Kasumi-1 (cell line): ENCODE measurements around the gene SPOCD1.

Experiments used
- DNase-seq, 2 experiments: peaks; one replicate each; lab custom pipeline; 2025; lab: John Stamatoyannopoulos, UW

Gene SPOCD1

DNA sequence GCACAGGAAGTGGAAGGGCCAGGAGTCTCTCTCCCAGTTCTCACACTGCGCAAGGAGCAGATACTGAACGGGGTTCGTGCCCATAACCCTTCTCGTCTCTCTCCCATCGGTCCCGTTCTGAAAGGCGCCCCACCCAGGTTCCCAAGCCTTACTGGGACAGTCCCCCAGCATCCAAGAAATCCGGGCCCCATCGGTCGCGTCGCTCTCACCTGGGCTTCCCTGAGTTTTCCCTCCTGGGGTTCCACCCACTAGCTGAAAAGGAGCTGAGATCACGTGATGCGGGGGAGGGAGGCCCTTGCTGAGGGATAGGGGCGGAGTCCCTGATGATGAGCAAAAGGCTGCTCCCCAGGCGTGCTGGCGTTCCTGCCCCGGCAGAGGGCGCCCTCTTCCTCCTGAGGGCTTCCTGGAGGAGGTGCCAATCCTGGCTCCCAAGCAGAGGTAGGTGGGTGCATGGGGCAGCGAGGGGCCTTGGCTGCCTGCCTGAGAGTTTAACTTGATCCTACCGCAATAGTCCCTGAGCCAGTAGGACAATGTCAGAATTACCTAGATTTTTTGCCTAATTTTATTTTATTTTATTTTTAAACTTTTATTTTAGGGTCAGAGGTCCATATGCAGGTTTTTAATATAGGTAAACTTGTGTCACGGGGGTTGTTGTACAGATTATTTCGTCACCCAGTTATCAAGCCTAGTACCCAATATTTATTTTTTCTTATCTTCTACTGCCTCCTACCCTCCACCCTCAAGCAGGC lies at the start of gene SPOCD1:
TSS of gene SPOCD1 (minus strand) at position 271 of the 749 bp plus-strand sequence. CDS start 689 bp downstream, outside the sequence.
- DNase-seq: peak; percentile 47

DNA sequence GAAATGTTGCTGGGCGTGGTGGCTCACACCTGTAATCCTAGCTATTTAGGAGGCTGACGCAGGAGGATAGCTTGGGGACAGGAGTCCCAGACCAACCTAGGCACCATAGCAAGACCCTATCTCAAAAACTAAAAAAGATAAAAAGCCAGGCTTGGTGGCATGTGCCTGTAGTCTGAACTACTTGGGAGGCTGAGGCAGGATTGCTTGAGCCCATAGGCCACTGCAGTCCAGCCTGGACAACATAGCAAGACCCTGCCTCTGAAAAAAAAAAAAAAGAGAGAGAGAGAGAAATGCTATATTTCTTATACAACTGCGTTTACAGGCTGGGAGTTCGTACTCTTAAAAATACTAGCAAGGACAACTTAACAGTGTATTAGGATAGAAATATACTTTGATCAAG lies 46.2 kb upstream of the SPOCD1 start:
- no peak for DNase-seq

DNA sequence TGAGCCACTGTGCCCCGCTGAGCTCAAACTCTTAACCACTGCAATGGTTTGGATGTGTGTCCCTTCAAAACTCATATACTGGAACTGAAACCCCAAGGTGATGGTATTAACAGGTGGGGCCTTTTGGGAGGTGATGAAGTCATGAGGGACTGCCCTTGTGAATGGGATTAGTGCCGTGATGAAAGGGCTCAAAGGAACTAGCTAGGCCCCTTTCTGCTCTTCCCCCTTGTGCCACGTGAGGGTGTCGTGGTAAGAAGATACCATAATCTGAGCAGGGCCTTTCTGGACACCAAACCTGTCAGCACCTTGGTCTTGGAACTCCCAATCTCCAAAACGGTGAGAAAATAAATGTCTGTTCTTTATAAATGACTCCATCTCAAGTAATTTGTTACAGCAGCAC lies 45.5 kb upstream of the SPOCD1 start:
- no peak for DNase-seq

DNA sequence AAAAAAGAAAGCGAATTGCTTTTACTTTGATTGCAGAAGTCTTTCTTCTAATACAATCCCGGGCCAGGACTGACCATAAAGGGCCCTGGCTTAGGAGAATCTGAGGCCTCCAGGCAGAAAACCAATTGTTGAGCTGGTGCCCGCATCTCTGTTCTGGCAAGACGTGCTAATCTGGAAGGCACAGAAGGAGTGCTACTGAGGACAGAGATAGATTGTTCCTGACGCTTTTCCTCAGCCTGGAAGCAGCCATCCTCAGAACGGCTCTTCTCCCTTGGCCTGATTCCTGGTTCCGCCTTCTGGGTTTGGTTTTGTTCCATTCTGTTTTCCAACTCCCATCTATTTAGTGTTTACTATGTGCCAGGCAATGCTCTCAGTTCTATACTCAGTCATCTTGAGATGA lies 44.8 kb upstream of the SPOCD1 start:
- DNase-seq: no peak

DNA sequence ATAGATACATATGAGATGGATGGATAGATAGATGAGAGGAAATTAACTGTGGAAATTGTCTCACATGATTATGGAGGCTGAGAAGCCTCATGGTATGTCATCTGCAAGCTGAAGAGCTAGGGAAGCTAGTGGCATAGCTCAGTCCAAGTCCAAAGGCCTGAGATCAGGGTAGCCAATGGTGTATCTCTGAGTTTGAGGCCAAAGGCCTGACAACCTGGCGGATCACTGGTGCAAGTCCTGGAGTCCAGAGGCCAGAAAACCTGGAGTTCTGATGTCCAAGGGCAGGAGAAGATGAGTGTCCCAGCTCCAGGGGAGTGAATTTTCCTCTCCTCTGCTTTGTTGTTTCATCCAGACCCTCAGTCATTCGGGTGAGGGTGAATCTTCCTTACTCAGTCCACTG lies 43.9 kb upstream of the SPOCD1 start:
- DNase-seq: no peak

DNA sequence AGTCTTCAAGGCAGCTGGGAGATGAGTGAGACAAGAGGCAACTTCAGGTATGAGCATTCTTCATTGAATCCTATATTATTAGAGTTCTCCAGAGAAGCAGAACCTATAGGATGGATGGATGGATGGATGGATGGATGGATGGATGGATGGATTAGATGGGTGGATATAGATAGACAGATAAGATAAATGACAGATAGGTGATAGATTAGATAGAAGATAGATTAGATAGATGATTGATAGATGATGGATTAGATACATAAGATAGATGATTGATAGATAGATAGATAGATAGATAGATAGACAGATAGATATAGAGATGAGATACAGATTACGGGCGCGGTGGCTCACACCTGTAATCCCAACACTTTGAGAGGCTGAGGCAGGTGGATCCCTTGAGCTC lies 43.2 kb upstream of the SPOCD1 start:
- DNase-seq: no peak

DNA sequence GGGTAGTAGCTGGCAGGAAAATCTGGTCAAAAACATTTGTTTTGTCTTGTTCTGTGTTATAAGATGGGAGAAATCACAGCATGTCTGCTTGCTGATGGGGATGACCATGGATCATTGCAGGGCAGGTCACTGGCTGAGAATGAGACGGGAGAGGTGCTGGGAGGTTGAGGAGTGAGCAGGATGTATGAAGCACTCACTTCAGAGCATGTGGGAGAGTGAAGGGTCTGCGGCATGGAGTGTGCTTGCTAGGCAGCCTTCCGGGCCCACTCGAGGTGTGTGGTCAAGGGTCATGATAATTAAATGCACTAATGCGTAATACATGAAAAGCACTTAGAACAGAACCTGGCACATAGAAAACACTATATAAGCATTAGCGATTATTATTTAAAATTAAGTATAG lies 42.0 kb upstream of the SPOCD1 start:
- DNase-seq: no peak

DNA sequence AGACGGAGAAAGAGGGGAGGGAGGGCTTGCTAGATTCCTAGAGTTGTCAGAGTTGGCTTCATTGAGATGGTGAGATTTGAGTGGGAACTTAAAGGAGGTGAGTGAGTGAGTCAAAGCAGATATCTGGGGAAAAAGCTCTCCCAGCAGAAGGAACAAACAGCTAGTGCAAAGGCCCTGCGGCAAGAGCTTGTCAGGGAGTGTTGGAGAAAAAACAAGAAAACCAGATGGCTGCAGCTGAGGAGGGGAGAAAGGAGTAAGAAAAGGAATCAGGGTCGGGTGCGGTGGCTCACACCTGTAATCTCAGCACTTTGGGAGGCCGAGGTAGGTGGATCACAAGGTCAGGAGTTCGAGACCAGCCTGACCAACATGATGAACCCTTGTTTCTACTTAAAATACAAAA lies 40.3 kb upstream of the SPOCD1 start:
- no peak for DNase-seq

DNA sequence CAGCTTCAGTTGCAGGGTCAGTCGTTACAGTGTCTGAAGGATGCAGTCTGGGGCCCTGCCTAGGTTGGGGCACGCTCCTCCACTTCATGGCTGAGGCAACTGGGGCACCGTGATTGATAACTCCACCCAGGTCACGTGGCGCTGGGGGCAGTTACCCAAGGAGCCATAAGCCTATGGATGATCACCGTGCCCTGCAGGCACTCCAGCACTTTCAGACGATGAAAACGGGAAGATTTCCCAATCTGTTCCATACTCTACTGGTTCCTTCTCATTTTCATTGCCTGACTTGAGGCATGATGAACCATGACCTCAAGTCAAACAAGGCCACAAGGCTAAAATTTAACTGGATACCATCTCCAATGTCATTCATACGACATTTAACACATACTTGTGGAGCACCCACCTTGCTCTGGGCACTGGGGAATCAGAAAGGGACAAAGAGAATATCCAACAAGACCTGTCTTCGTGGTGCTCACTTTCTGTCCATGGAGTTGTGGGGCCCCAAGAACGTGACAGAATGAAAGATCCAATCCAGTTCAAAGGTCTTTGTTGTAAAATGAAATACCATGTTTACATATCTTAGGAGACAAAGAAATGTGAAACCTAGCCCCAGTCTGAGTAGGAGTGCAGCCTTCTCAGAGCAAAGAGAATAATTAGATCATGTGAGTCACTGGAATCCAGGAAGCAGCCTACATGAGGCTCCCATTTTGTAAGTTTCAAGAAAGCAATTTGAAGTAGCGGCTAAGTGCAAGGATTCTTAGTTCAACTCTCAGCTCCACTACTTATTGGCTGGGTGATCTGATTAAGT lies 39.4 kb upstream of the SPOCD1 start:
- DNase-seq: no peak

DNA sequence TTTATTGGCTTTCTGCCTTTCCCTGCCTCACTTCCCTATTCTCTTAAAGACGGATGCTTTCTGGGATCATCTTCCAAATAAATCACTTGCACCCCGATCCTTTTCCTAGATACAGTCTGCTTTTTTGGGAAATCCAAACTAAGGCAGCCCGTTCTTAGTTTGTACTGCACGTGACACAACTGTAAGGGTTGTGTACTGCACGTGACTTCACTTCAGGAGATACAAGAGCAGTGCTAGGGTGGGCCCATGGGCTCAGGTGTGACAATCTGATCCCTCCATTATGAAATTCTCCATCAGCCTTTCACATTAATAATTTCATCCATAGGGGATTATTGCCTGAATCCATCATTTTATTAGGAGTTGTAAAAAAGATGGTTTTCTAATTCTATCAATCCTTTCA lies 33.8 kb upstream of the SPOCD1 start:
- no peak for DNase-seq

DNA sequence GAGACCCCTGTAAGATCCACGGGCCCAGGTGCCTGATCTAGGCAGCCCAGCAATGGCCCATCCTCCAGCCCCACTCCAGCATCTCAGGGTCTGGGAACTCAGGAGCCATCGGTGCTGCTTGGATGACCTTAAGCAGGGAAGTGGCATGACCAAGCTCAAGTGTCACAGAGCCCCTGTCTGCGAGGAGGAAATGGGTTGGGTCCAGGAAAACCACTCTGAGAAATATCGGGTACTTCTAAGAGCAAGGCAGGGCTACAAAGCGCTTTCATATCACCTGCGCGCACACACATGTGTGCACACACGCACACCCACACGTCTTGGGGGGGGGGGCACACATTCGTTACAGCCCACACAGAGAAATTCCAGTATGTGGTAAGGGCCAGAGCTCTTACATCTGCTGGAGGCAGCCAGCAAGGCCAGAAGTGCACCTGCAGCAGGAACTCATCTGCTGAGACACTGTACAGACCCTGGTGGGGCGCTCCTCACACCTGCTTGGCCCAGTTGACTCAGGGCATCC lies 32.6 kb upstream of the SPOCD1 start:
- no peak for DNase-seq

DNA sequence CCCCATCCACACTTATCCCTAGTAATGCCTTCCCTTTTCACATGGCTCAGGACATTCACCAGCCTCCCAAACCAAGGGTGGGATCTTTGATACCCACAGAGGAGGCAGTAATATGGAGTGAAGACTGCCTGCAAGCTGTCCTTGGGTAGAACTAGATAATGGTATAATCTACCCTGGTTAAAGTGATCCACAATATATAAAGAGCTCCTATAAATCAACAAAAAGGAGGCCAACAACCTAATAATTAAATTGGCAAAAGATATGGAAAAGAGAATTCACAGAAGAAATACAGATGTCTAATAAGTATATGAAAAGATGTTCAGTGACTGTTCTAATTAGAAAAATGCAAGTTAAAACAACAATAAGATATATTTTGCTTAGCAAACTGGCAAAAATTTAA lies 30.7 kb upstream of the SPOCD1 start:
- no peak for DNase-seq

DNA sequence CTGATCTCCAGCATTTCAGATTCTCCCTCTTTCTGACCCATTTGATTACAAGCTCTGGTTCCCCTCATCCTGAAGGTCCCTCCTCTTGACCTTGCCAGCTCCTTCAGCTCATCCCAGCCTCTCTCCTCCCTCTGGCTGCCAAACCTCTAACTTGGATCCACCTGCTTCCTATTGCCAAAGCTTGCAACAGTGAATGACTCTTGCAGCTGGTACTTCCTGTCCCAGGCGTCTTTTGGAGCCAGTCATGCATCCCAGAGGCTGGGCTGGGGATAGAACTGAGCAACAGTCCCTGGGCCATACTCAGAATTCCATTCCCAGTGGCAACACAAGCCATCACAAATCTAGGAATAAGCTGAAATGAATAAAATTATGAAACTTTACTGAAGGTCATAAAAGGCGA lies 27.7 kb upstream of the SPOCD1 start:
- peak; percentile 12 to 24 for DNase-seq

DNA sequence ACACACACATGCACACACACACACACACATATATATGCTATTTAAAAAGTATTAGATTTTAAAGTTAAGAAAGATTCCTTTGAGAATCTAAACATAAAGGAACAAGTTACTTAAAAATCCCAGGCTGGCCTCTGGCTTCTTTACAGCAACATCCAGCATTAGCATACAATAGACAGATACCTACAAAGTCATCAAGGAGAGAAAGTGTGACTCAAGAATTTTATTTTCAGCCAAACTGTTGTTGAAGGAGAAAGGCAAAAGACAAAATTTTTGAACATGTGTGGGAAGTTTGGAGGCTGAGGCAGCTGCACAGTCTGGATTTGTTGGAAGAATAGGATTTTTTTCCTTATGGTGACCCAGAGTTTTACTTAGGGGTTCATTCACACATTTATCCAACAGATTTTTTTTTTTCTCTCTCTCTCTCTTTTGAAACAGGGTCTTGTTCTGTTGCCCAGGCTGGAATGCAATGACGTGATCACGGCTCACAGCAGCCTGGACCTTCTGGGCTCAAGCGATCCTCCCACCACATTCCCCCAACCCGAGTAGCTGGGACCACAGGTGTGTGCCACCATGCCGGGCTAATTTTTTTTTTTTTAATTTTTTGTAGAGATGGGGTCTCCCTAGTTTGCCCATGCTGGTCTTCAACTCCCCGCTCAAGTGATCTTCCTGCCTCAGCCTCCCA lies 24.0 kb upstream of the SPOCD1 start:
- no peak for DNase-seq

DNA sequence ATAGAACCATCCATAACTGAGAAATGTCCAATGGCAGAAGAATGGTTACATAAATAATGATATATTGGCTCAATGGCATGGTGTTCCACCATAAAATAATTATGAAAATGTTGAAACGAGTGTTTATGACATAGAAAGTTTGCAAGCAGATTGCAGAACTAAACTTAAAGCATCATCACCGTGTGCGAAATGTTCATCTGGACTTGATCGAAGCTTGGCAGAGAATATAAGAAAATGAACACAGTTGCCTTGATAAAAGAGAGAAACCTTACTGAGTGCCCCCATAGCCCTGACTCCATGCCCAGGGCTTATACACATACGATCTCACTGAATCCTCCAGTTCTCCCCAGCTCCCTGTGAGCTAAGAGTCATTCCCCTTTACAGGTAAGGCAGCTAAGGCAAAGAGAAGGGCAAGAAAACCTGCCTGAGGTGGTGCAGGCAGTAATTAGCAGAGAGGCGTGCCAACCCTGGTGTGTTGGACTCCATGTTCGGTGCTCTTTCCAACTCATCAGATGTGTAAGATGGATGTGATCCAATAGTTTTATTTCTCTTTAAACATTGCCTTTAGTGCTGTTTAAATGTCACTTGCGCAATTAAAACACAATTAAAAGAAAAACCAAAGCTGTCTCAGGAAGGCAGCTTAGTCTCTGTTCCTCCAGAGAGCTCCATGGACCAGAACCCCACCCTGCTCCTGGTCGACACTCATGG lies 21.8 kb upstream of the SPOCD1 start:
- DNase-seq: no peak

DNA sequence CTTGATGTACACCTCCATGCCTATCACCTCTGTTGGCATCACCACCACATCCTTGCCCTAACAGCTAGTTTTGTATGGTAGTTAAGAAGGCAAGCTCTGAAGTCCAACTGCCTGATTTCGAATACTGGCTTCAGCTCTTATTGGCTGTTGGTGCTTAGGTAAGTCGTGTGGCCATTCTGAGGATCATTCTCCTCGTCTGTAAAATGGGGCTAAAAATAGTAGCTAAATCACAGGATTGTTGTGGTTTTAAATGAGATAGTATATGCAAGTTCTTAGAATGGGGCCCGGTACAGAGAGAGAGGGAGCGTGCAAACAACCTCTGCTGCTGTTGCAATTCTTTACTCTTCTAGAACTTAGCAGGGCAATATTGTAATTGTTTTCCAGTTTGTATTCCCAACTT lies 20.8 kb upstream of the SPOCD1 start:
- no peak for DNase-seq

DNA sequence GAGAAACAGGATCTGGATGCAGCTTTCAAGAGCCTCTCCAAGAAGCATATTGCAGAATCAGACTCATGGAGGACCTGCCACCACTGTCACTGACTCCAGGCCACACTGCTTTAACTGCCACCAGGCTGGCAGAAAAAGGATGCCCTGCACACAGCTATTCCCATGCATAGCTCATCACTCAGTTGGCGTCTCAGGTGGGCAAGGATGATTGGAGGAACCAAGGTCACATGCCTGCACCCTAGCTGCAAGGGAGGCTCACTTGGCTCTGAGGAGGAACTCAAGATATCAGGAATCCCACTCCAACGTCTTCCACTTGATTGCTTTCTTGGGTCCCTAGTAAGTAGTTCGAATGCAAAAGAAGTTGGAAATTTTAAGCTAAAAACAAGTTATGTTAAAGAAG lies 19.6 kb upstream of the SPOCD1 start:
- DNase-seq: no peak

DNA sequence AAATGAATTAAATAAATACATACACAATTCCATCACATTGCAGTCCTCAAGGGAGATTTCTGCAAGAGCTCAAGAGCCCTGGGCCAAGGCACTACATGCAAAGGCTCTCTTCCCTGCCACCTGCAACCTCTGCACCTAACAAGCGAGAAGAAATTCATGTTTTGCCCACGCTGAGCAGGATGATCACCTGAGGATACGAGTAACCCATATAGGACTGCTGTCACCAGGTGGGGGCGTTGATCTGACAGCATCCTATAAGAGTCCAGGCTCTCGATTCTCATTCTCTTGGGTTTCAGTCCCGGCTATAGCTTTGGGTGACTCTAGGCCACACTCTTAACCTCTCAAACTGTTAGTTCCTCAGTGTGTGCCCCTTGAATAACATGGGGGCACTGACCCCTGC lies 18.7 kb upstream of the SPOCD1 start:
- no peak for DNase-seq

DNA sequence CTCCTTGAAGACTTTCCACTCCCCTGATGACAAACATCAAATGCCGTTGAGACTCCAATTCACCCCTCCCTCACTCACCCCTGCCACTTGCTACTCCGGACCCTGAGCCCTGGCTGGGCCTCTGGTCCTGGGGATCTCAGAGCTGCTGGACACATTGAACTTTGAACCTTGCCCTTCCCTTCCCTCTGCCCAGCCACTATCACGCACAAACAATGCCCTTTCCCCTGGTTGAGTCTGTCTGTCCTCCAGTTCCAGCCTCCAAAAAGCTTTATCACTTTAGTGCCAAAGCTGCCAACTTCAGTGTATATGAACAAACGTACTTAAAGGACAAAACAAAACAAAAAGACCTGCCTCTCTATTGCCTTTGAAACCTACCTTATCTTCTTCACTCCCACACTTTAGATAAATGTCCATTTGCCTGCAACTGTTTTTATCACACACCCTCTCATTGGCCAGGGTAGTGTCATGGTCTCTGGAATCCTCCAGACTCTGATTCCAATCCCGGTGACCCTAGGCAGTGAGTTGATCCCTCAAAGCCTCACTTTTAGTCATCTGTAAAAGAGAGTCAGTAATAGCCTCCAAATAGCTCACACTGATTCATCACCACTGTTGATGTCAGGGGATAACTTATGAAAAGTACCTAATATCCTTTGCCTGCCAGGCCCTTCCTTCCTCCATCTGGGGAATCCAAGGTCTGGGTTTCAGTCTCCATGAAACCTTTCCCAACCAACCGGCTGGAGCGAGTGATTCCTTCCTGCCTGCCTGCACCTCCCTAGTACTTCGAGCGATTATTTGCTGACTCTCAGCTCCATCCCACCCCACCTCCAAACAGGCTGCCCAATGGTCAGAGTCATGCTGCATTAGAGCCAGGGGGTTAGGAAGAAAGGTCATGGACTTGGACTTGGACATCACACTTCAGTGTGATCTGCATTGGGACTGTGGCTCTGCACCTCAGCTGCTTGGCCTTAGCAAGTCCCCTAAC lies 15.9 kb upstream of the SPOCD1 start:
- no peak for DNase-seq

DNA sequence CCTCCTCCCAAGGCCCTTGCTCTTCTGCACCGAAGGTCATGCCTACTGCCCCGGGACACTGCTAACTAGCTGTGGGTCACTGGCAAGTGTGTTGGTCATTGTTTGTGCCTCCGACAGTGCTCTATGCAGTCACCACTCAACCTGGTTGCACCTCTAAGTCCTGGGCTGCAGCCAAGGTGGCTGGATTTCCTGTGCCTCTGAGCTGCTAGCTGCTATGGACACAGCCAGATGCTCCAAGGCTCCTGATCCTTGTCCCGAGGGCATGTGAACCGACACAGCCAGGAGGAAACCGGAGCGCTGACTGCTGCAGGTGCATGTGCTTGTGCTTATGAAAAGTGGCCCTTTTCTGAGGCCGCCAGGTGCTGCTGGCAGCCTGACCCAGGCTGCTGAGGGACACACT lies 14.7 kb upstream of the SPOCD1 start:
- DNase-seq: no peak

DNA sequence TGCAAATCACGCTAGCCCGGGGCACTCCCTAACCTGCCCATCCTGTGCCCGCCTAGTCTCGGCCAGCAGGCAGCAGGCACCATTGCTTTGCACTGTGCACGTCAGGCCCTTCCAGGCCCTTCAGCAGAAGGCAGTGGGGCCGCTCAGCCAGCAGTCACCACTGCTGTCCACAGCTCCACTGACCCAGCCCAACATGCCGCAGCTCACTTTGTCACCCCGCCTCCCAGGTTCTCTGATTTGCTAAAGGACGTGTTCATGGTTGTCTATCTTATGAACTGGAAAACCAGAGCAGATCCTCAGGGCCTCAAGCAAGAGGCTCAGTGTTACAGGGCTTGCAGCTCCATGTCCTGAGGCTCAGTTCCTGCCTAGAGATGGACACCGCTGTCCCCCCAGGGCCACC lies 14.2 kb upstream of the SPOCD1 start:
- no peak for DNase-seq
